Raji (cell line): Measurements from ENCODE around the gene POM121C.
"Not testable (repeated sequence)": the region's sequence is repeated elsewhere in the genome, so short reads cannot be mapped to it uniquely, and the experiment has no call there.

Experiments
- POLR2A ChIP-seq: IDR thresholded peaks from 2 replicates; pipeline ENCODE4 v1.6.1; 2011; ENCODE audit warnings: low read depth, low read length, control low read depth; ENCODE audit not compliant: insufficient read depth

The POM121C gene

DNA sequence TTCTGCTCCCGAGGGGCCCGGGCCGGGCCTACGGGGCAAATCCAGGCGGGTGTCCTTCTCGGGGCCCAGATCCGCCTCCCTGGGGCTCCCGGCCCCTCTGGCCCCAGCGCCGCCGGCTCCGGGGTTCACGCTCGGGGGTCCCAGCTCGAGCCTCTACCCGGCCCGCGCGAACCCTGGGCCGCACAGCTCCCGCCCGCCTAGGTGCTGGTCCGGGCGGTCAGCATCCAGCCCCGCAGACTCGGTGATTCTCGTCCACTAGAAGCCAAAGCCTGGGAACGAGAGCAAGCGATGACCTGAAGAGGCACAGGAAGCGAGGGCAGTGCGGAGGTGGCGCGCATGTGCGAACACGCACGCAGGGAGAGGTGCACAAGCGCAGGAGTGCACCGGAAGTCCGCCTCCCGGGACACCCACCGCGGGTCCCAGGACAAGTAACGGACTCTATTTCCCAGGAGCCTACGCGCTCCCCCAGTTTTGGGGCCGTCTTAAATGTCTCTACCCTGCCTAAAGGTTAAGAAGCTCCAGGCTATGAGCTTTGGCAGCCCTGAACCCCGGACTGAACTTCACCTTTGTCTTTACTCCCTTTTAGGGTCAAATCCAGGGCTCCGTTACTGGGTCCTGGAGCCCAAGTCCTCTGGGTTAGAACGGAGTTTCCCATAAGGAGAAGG, at the start of gene POM121C:
POM121C (minus strand) TSS at position 321 of the 665 bp plus-strand sequence. CDS start 44,803 bp downstream, outside the sequence.
- peak; percentile 91 for TF ChIP-seq POLR2A

DNA sequence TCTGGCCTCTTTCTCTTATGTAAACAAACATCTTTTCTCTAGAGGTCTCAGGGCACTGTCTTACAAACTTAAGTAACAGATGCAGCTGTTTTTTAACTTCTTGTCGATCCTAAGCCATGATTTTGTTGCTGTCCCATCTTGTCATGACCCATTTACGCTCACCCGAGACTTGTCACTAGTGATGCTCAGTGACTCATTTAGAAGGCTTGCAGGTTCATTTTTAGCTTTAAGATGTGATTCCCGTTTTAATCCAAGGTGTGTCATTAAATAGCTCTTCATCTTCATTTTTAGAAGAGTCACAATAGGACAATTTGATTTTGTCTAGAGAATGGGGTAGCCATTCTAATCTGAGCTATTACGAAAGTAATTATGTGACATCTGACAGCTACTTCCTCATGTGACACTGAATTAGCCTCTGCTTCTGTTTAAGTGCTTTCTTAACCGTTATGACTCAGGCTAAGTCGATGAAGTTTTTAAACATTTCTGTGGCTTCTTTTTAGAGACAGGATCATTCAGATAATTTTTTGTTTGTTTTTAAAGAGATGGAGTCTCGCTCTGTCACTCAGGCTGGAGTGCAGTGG, 48.7 kb upstream of the POM121C start:
- TF ChIP-seq POLR2A = no peak

DNA sequence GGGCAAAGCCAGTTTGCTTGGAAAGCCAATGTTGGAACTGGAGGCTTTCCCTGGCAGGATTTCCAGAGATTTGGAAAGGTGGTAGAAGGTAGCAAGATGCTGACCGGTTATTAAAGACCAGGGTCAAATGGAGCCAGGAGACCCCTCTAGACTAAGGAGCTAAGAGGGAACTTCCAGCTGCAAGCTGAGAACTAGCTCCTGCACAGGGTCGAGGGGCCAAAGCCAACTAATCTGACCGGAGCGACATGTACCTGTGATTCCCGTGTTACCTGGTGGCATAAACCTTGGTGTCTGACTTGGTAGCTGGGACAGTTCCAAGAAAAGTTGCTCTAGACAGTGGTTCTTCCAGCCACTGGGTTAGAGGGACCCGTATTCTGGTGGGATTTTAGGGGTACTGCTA, 47.8 kb upstream of the POM121C start:
- no peak for TF ChIP-seq POLR2A

DNA sequence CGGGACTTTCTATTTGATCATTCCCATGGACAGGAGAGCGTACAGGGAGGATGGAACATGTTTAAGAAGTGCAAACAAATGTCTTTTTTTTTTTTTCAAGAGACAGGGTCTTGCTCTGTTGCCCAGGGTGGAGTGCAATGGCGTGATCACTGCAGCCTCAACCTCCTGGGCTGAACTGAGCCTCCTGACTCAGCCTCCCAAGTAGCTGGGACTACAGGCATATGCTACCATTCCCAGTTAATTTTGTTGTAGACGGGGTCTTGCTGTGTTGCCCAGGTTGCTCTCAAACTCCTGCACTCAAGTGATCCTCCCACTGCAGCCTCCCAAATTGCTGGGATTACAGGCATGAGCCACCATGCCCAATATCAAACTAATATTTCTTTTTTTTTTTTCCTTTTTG, 46.5 kb upstream of the POM121C start:
- no peak for TF ChIP-seq POLR2A

DNA sequence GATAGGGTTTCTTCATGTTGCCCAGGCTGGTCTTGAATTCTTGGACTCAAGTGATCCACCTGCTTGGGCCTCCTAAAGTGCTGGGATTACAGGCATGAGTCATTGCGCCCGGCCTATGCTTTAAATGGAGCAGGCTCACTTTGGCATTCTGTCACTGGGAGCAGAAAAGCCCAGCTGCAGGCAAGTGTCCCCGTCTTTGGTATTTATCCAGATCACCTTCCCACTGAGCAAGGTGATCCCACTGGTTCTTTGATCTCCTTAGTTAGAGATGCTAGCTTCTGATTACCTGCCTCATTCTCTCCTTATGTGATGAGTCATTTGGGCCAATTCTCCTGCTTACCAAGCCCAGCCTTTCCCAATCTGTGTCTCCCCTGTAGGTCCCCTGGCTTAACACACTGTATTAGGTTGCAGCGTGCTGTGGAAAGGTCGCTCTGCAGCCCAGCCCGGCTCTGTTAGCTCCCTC, 45.3 kb upstream of the POM121C start:
- no peak for TF ChIP-seq POLR2A

DNA sequence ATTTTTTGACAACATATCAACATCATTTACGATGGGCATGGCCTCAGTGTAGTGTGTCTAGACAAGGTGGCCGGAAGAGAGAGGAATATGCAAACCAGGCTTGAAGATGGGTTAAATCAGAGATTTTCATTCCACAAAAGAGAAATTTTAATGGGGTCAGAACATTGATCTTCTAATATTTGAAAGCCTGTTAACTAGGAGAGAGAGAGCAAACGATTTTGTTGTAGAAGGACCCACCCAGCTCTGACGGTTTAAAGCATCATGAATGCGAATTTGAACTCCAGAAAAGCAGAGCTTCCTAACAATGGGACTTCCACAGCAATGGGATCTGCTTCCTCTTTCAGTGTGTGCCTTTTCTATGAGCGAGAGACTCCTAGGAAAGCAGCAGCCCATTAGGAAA, 5.9 kb upstream of the POM121C start, which contains the start of gene SPDYE5:
SPDYE5 (plus strand) TSS at position 301 of the 400 bp plus-strand sequence. CDS start 1,728 bp downstream, outside the sequence.
- not testable (repeated sequence) for TF ChIP-seq POLR2A

DNA sequence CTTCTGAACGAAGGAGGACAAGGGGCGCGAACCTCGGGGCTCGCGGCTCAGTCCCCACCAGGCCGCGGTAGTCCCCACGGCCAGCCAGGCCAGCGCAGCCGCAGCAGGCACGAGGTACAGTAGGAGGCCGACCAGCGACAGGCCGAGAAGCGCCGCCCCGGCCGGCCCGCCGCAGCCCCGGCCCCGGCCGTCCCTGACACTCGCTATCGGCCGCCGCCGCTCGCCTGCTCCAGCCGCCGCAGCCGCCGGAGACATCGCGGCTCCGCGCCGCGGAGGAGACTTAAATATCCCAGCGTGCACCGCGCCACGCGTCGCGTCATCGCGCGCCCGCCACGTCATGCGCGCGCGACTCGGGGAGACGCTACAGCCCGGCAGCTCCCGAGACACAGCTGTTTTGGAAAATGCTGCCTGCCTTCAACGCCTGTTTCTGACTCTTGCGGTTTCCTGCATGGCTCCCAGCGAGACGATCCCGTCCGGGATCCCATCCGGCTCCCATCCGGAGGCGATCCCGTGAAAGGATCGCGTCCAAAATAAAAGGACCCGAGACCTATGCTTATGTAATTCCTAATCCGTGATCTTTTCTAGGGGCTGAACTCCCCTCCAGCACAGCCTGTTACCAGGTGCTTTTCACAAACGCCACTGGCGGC, 43.5 kb downstream of the POM121C start:
- 0 out of 2 replicates have a peak, but pooled peaks have one; percentile 37 for TF ChIP-seq POLR2A

DNA sequence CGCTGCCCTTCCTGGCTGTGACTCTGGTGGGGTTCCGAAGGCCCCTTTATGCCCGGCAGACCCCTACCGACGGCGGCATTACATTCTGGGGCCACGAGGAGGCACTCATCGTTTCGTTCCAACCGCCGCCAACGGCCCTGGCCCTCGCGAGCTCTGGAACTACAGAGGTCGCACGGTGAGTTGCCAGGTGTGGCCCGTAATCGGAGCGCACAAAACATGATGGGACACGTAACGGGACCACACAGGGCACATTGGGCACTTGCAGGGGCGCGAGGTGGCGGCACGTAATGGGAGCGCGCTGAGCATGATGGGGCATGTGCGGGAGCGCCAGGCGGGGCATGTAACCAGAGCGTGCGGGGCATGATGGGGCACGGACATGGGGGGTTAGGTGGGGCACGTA, 90.8 kb downstream of the POM121C start, which contains the start of gene TRIM73:
TRIM73 (plus strand) TSS at position 301 of the 400 bp plus-strand sequence. CDS start 3,305 bp downstream, outside the sequence.
- TF ChIP-seq POLR2A = not testable (repeated sequence)
